ENCODE measurements around the gene TLE4. TPM values are rescaled to one million over a fixed set of nuclear protein-coding genes. Genes with fewer than 3 reads are reported as not detected.

TLE4 gene
- total RNA-seq, 1 donor from 2014 or later: 55.6 TPM

GRCh38 chr9:79711874-79712273, 140.1 kb downstream of the TLE4 start:
- no peaks in the 10 kb centered on the region for H3K9me3 Mint-ChIP-seq (ENCODE audit: low read depth)
- DNase-seq (ENCODE audit: low spot score, unreplicated experiment): no peak
- TF ChIP-seq, protein P1, sequence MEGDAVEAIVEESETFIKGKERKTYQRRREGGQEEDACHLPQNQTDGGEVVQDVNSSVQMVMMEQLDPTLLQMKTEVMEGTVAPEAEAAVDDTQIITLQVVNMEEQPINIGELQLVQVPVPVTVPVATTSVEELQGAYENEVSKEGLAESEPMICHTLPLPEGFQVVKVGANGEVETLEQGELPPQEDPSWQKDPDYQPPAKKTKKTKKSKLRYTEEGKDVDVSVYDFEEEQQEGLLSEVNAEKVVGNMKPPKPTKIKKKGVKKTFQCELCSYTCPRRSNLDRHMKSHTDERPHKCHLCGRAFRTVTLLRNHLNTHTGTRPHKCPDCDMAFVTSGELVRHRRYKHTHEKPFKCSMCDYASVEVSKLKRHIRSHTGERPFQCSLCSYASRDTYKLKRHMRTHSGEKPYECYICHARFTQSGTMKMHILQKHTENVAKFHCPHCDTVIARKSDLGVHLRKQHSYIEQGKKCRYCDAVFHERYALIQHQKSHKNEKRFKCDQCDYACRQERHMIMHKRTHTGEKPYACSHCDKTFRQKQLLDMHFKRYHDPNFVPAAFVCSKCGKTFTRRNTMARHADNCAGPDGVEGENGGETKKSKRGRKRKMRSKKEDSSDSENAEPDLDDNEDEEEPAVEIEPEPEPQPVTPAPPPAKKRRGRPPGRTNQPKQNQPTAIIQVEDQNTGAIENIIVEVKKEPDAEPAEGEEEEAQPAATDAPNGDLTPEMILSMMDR (IDR thresholded peaks at IDR 0.05; ENCODE audit: unreplicated experiment): no peak

DNA sequence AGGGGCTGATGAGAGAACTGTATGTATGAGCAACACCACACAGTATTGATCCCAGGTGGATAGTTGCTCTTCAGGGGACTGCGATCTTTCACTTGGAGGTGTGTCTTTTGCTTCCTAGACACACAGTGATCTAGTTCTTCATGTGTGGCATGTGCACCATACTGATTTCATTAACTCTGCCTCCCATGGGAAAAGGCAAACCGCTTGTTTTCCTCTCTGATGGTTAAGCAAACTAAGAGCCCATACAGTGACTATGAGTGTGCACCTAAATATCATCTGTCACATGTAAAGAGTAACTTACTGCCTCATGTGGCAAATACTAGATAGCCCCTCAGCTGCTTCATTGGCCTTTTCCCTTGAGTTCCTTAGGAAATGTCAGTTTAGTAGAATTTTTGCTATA, 147.3 kb downstream of the TLE4 start:
- Mint-ChIP-seq H3K27ac (no peak overlapping the region), H3K4me3 (ENCODE audit: low read depth) (no peak overlapping the region), H3K27me3 (no peaks in the 10 kb centered on the region), H3K4me1 (ENCODE audit: low read depth) (no peaks in the 10 kb centered on the region), H3K9me3 (ENCODE audit: low read depth) (no peaks in the 10 kb centered on the region), H3K36me3 (ENCODE audit: insufficient read depth) (peaks cover 29% of the 10 kb centered on the region)
- TF ChIP-seq, protein P1 (IDR thresholded peaks at IDR 0.05; ENCODE audit: unreplicated experiment): no peak
- DNase-seq (ENCODE audit: low spot score, unreplicated experiment): no peak

More at GRCh38 chr9:79711874-79712273, 140.1 kb downstream of the TLE4 start:
- no peaks in the 10 kb centered on the region for H3K27me3 Mint-ChIP-seq
- peaks cover 38% of the 10 kb centered on the region for H3K36me3 Mint-ChIP-seq (ENCODE audit: insufficient read depth)
- no peaks in the 10 kb centered on the region for H3K4me1 Mint-ChIP-seq (ENCODE audit: low read depth)
- no peak overlapping the region for H3K4me3 Mint-ChIP-seq (ENCODE audit: low read depth)
- H3K27ac Mint-ChIP-seq: no peak overlapping the region

GRCh38 chr9:79719989-79720388, 148.2 kb downstream of the TLE4 start:
- no peak overlapping the region for H3K4me3 Mint-ChIP-seq (ENCODE audit: low read depth)
- TF ChIP-seq, protein P1 (IDR thresholded peaks at IDR 0.05; ENCODE audit: unreplicated experiment): no peak
- no peaks in the 10 kb centered on the region for H3K9me3 Mint-ChIP-seq (ENCODE audit: low read depth)
- no peak for DNase-seq (ENCODE audit: low spot score, unreplicated experiment)
- H3K27ac Mint-ChIP-seq: no peak overlapping the region
- peaks cover 31% of the 10 kb centered on the region for H3K36me3 Mint-ChIP-seq (ENCODE audit: insufficient read depth)
- H3K27me3 Mint-ChIP-seq: no peaks in the 10 kb centered on the region
- H3K4me1 Mint-ChIP-seq (ENCODE audit: low read depth): no peaks in the 10 kb centered on the region

- no peak for DNase-seq (ENCODE audit: low spot score, unreplicated experiment)
- Mint-ChIP-seq H3K27me3 (no peaks in the 10 kb centered on the region), H3K9me3 (ENCODE audit: low read depth) (peaks cover 8% of the 10 kb centered on the region), H3K4me3 (ENCODE audit: low read depth) (no peak overlapping the region), H3K4me1 (ENCODE audit: low read depth) (no peaks in the 10 kb centered on the region), H3K36me3 (ENCODE audit: insufficient read depth) (peaks cover 15% of the 10 kb centered on the region), H3K27ac (no peak overlapping the region)
- TF ChIP-seq, protein P1 (IDR thresholded peaks at IDR 0.05; ENCODE audit: unreplicated experiment): no peak
Measured at GRCh38 chr9:79731171-79731890, 159.6 kb downstream of the TLE4 start.

DNA sequence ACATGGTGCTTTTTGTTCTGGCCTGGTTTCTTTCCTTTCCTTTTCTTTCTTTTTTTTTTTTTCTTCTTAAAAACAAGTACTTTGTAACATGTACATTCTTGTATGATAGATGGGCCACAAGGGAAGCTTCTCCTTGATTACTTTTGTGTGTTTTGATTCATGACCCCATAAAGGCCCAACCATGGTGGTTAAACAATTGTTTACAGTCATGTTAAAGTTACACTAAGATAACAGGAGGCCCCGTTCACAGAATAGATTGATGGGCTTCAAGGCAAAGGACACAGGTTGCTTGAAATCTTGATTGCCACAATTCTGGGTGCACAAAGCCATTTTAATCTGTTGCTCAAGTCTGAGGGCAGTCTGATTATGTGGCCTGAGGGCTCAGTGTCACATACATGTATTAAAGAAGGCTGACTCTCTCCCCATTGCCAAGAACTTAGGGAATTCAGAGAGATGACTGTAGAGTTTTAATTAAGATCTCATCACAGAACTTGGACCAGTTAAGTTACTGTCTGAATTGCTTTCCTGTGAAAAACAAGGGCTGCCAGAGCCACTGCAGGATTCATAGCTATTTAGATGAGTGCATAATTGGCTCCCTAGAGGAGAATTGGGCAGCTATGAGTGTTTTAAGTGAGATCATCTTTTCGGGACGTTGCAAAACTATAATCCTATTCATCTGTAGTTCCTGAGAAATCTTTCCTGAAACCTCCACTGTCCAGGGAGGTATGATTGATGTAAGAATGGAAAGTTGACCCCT, 163.4 kb downstream of the TLE4 start:
- no peak overlapping the region for H3K27ac Mint-ChIP-seq
- H3K4me3 Mint-ChIP-seq (ENCODE audit: low read depth): no peak overlapping the region
- TF ChIP-seq, protein P1 (IDR thresholded peaks at IDR 0.05; ENCODE audit: unreplicated experiment): no peak
- no peaks in the 10 kb centered on the region for H3K4me1 Mint-ChIP-seq (ENCODE audit: low read depth)
- H3K9me3 Mint-ChIP-seq (ENCODE audit: low read depth): peaks cover 8% of the 10 kb centered on the region
- H3K36me3 Mint-ChIP-seq (ENCODE audit: insufficient read depth): peaks cover 6% of the 10 kb centered on the region
- H3K27me3 Mint-ChIP-seq: no peaks in the 10 kb centered on the region
- DNase-seq (ENCODE audit: low spot score, unreplicated experiment): no peak
